Cardiac muscle cell (in vitro differentiated cells and primary cell): ENCODE measurements around the gene SLC2A1. TPM values are rescaled to one million over a fixed set of nuclear protein-coding genes. Genes with fewer than 3 reads are reported as not detected.

Experiments used
- DNase-seq, 2 donors: peaks; one replicate each; pipeline versions ENCODE4 v3.0.0 to v3.0.0-alpha.2; 2010 to 2017; ENCODE audit warnings: low read depth in 1 of 2, low spot score in 1 of 2
- H3K27ac ChIP-seq: fragments of 200-600 bp; sonication (generic); 2 replicates; pipeline ENCODE4 v1.5.1; 2016
- H3K27me3 ChIP-seq: fragments of 200-600 bp; sonication (generic); 2 replicates; pipeline ENCODE4 v1.6.0; 2016; ENCODE audit warnings: control low read depth
- H3K36me3 ChIP-seq: fragments of 200-600 bp; sonication (generic); 2 replicates; pipeline ENCODE4 v1.5.1; 2016; ENCODE audit warnings: control low read depth
- H3K4me1 ChIP-seq: fragments of 200-600 bp; sonication (generic); 2 replicates; pipeline ENCODE4 v1.8.1; 2017; ENCODE audit warnings: low read depth, mild to moderate bottlenecking, mixed run types
- H3K4me3 ChIP-seq: fragments of 200-600 bp; sonication (generic); 2 replicates; pipeline ENCODE4 v1.5.1; 2016; ENCODE audit warnings: mild to moderate bottlenecking
- H3K9me3 ChIP-seq: fragments of 200-600 bp; sonication (generic); 2 replicates; pipeline ENCODE4 v1.5.1; 2017; ENCODE audit warnings: low read depth, mild to moderate bottlenecking, control low read depth
- CTCF ChIP-seq: IDR thresholded peaks from 2 replicates; pipeline ENCODE4 v1.5.1; 2012; ENCODE audit warnings: low read depth, mild to moderate bottlenecking, low read length
- polyA plus RNA-seq: library from polyadenylated mRNA; unstranded; fragments of >200 nt; fragmentation: Nextera tagmentation; extraction: Ambion mirVana; gene quantifications from 2 replicates; pipeline ENCODE4 v1.2.1, GENCODE V29; 2016
- total RNA-seq: library from RNA; depleted of rRNA; stranded (reverse); fragments of >200 nt; gene quantifications from 2 replicates; pipeline ENCODE4 v1.2.3, GENCODE V29; 2016

SLC2A1 gene
- total and polyA plus RNA-seq, 2 experiments from 2014 or later = 243 to 714 TPM

- no peak overlapping the region for H3K27ac ChIP-seq
- H3K4me3 ChIP-seq = no peak overlapping the region
- TF ChIP-seq CTCF = no peak
- no peak for DNase-seq
- no peaks in the 10 kb centered on the region for H3K27me3 ChIP-seq
- no peaks in the 10 kb centered on the region for H3K9me3 ChIP-seq
- H3K36me3 ChIP-seq = no peaks in the 10 kb centered on the region
- H3K4me1 ChIP-seq = no peaks in the 10 kb centered on the region
Observed at GRCh38 chr1:42979036-42979430, 20.4 kb upstream of the SLC2A1 start.

DNA sequence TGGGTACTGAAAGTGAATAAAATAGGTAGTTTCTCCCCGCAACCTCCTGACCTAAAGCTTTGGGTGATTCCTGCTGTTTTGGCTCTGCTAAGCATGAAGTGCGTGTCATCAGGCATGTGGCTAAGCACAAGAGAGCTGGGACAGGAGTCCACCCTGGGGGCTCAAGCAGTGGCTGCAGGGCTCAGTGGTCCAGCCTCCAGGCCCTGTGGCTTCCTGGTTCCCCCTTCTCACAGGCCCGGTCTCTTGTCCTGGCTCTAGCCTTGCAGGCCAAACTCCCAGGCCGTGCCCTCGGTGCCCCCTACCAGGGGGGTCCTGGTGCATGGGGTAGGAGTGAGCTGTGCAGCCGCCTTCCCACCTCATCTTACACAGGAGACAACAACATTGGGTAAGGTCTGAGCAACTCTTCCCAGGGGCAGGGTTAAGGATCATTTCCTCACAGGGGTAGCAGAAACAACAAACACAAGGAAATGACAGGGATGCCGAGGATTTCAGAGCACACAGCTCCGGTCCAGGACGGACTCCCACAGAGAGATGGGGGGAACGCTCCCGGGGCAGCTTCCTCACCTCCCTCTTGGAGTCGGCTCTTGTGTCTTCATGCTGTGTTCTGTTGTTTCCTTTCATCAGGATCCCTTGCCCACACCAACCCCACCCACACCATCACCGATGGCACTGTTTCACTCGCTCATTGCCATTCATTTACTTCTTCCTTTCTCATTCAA lies 19.8 kb upstream of the SLC2A1 start:
- DNase-seq = no peak
- no peaks in the 10 kb centered on the region for H3K9me3 ChIP-seq
- no peak overlapping the region for H3K27ac ChIP-seq
- no peak overlapping the region for H3K4me3 ChIP-seq
- no peaks in the 10 kb centered on the region for H3K36me3 ChIP-seq
- H3K27me3 ChIP-seq = no peaks in the 10 kb centered on the region
- no peaks in the 10 kb centered on the region for H3K4me1 ChIP-seq
- no peak for TF ChIP-seq CTCF

DNA sequence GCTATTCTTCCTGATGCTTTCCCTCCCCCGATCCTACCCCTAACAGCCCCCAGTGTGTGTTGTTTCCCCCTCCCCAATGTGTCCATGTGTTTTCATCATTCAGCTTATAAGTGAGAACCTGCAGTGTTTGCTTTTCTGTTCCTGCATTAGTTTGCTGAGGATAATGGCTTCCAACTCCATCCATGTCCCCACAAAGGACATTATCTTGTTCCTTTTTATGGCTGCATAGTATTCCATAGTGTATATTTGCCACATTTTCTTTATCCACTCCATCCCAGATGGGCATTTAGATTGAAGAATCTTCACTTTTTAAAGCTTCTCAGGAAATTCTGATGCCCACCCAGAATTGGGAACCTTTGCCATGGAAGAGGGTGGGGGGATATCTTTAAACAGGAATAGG lies 19.0 kb upstream of the SLC2A1 start:
- Histone ChIP-seq H3K4me1 (peaks cover 7% of the 10 kb centered on the region), H3K27ac (no peak overlapping the region), H3K4me3 (no peak overlapping the region), H3K36me3 (no peaks in the 10 kb centered on the region), H3K9me3 (no peaks in the 10 kb centered on the region), H3K27me3 (no peaks in the 10 kb centered on the region)
- DNase-seq = no peak
- TF ChIP-seq CTCF = no peak

- H3K4me3 ChIP-seq = no peak overlapping the region
- H3K27ac ChIP-seq = no peak overlapping the region
- no peaks in the 10 kb centered on the region for H3K9me3 ChIP-seq
- DNase-seq = no peak
- H3K36me3 ChIP-seq = no peaks in the 10 kb centered on the region
- H3K4me1 ChIP-seq = peaks cover 7% of the 10 kb centered on the region
- no peak for TF ChIP-seq CTCF
- no peaks in the 10 kb centered on the region for H3K27me3 ChIP-seq
Observed at GRCh38 chr1:42975561-42976225, 17.0 kb upstream of the SLC2A1 start.

GRCh38 chr1:42974767-42975437 lies 16.2 kb upstream of the SLC2A1 start:
- Histone ChIP-seq H3K27me3 (no peaks in the 10 kb centered on the region), H3K4me3 (no peak overlapping the region), H3K4me1 (peaks cover 7% of the 10 kb centered on the region), H3K9me3 (no peaks in the 10 kb centered on the region), H3K36me3 (no peaks in the 10 kb centered on the region), H3K27ac (no peak overlapping the region)
- no peak for TF ChIP-seq CTCF
- DNase-seq = no peak
